A549 (cell line): ENCODE results near the gene AFMID. TPM values are rescaled to one million over a fixed set of nuclear protein-coding genes. Genes with fewer than 3 reads are reported as not detected.

Experiments
- ATAC-seq, 2 experiments: fragments of 200-7000 bp in 1 of 2; fragments of >200 bp in 1 of 2; cut with Nextera tagmentation in 1 of 2; cut with Tn5 transposase in 1 of 2; 3 replicates each; pipeline versions ENCODE4 v1.8.0 to v1.9.1; 2018 to 2020; ENCODE audit warnings: mild to moderate bottlenecking in 1 of 2, moderate library complexity in 1 of 2
- CTCF ChIA-PET: fragments of 300-600 bp; sonication (Branson Sonifier 250); formaldehyde crosslinking; extraction: SDS; loops from one replicate; lab custom pipeline; 2021; ENCODE audit warnings: antibody characterized with exemption, inconsistent platforms; lab: Yijun Ruan, JAX
- POLR2A ChIA-PET: fragments of 350-600 bp; formaldehyde crosslinking; extraction: SDS; loops from one replicate; lab custom pipeline; 2021; ENCODE audit warnings: antibody characterized with exemption, inconsistent platforms; lab: Yijun Ruan, JAX
- DNase-seq, 2 experiments: peaks; one replicate each; pipeline versions ENCODE4 v3.0.0 to v3.0.0-alpha.2; 2011 to 2016; ENCODE audit warnings: low read depth in 1 of 2, low spot score in 1 of 2
- FAIRE-seq: peaks from 2 replicates; lab custom pipeline; 2011; peaks lifted over from hg19 to GRCh38; lab: Jason Lieb, UNC
- H3K27ac ChIP-seq, 2 experiments: fragments of >200 bp; sonication (Bioruptor Twin); formaldehyde crosslinking; 3 replicates each; pipeline ENCODE4 v1.5.1; 2016 to 2017
- H3K4me1 ChIP-seq: fragments of >200 bp; sonication (Bioruptor Twin); formaldehyde crosslinking; 3 replicates; pipeline ENCODE4 v1.6.1; 2016
- H3K4me2 ChIP-seq: fragments of >200 bp; sonication (Bioruptor Twin); formaldehyde crosslinking; 3 replicates; pipeline ENCODE4 v1.6.1; 2016
- H3K4me3 ChIP-seq: fragments of >200 bp; sonication (Bioruptor Twin); formaldehyde crosslinking; 3 replicates; pipeline ENCODE4 v1.5.1; 2016
- H3K9me3 ChIP-seq: fragments of >200 bp; sonication (Bioruptor Twin); formaldehyde crosslinking; 3 replicates; pipeline ENCODE4 v1.6.1; 2016
- BHLHE40 ChIP-seq: IDR thresholded peaks from 2 replicates; pipeline ENCODE4 v1.6.1; 2012; ENCODE audit warnings: low read depth, low read length, inconsistent platforms
- CEBPB ChIP-seq, 2 experiments: fragments of >200 bp in 1 of 2; sonication (Bioruptor Twin) in 1 of 2; formaldehyde crosslinking in 1 of 2; IDR thresholded peaks; 2 replicates each; pipeline ENCODE4 v1.6.1; 2012 to 2016
- CHD4 ChIP-seq: fragments of 200-600 bp; sonication (generic); IDR thresholded peaks from 2 replicates; pipeline ENCODE4 v1.6.1; 2016; ENCODE audit warnings: antibody characterized with exemption, mild to moderate bottlenecking, borderline replicate concordance
- ESRRA ChIP-seq: fragments of 150-350 bp; IDR thresholded peaks from 2 replicates; pipeline ENCODE4 v1.6.1; 2014; ENCODE audit warnings: mild to moderate bottlenecking, low read length, borderline replicate concordance
- HEYL ChIP-seq: fragments of 250-450 bp; sonication (Bioruptor Pico); IDR thresholded peaks from 2 replicates; pipeline ENCODE4 v1.8.0; 2021; ENCODE audit warnings: mild to moderate bottlenecking, moderate library complexity
- HMGXB4 ChIP-seq: fragments of 250-450 bp; sonication (Bioruptor Pico); IDR thresholded peaks from 2 replicates; pipeline ENCODE4 v1.5.0; 2021; ENCODE audit warnings: mild to moderate bottlenecking, moderate library complexity, borderline replicate concordance
- HOXA7 ChIP-seq: fragments of 250-450 bp; sonication (Bioruptor Pico); IDR thresholded peaks from 2 replicates; pipeline ENCODE4 v1.5.0; 2020; ENCODE audit warnings: mild to moderate bottlenecking, moderate library complexity
- HOXB13 ChIP-seq: fragments of 250-450 bp; sonication (Bioruptor Pico); IDR thresholded peaks from 2 replicates; pipeline ENCODE4 v1.5.0; 2020; ENCODE audit warnings: low read depth, mild to moderate bottlenecking, moderate library complexity
- HOXB5 ChIP-seq: fragments of 250-450 bp; sonication (Bioruptor Pico); IDR thresholded peaks from 2 replicates; pipeline ENCODE4 v1.5.0; 2020; ENCODE audit warnings: mild to moderate bottlenecking, moderate library complexity
- JUNB ChIP-seq: fragments of >200 bp; sonication (Bioruptor Twin); formaldehyde crosslinking; IDR thresholded peaks from 2 replicates; pipeline ENCODE4 v1.6.1; 2016
- KDM1A ChIP-seq: fragments of 200-600 bp; sonication (generic); IDR thresholded peaks from 2 replicates; pipeline ENCODE4 v1.6.1; 2016; ENCODE audit warnings: low read depth, mild to moderate bottlenecking
- KDM5A ChIP-seq: fragments of 200-600 bp; sonication (generic); IDR thresholded peaks from 2 replicates; pipeline ENCODE4 v1.6.1; 2016; ENCODE audit warnings: antibody characterized with exemption, mild to moderate bottlenecking
- MAZ ChIP-seq: fragments of 150-350 bp; IDR thresholded peaks from 2 replicates; pipeline ENCODE4 v1.6.1; 2014; ENCODE audit warnings: antibody characterized with exemption, low read depth, low read length, borderline replicate concordance
- MYC ChIP-seq: IDR thresholded peaks from 2 replicates; pipeline ENCODE4 v1.6.1; 2012; ENCODE audit warnings: mild to moderate bottlenecking, inconsistent platforms, low read length, improper control_type of control experiment, borderline replicate concordance
- NPAS2 ChIP-seq: fragments of 250-450 bp; sonication (Bioruptor Pico); IDR thresholded peaks from 2 replicates; pipeline ENCODE4 v1.8.0; 2022; ENCODE audit warnings: mild to moderate bottlenecking, moderate library complexity, borderline replicate concordance
- NR3C1 ChIP-seq: fragments of >200 bp; sonication (Bioruptor Twin); formaldehyde crosslinking; IDR thresholded peaks from 3 replicates; pipeline ENCODE4 v1.6.1; 2017
- PHF8 ChIP-seq: fragments of 200-600 bp; sonication (generic); IDR thresholded peaks from 2 replicates; pipeline ENCODE4 v1.6.1; 2016; ENCODE audit warnings: low read depth, mild to moderate bottlenecking, antibody characterized with exemption, moderate library complexity, borderline replicate concordance
- POLR2A ChIP-seq: IDR thresholded peaks from 2 replicates; pipeline ENCODE4 v1.6.1; 2012; ENCODE audit warnings: mild to moderate bottlenecking, low read length
- RAD21 ChIP-seq, 2 experiments: fragments of >200 bp in 1 of 2; sonication (Bioruptor Twin) in 1 of 2; formaldehyde crosslinking in 1 of 2; IDR thresholded peaks in 1 of 2; conservative IDR thresholded peaks in 1 of 2; 2 replicates in 1 of 2; 3 replicates in 1 of 2; pipeline ENCODE4 v1.6.1; 2012 to 2018; ENCODE audit warnings: inconsistent platforms in 1 of 2
- RCOR1 ChIP-seq: fragments of 150-350 bp; IDR thresholded peaks from 2 replicates; pipeline ENCODE4 v1.6.1; 2014; ENCODE audit warnings: antibody characterized with exemption, low read length, low read depth
- RFX5 ChIP-seq: fragments of 450-650 bp; IDR thresholded peaks from 2 replicates; pipeline ENCODE4 v1.7.1; 2014; ENCODE audit warnings: antibody characterized with exemption, mild to moderate bottlenecking, moderate library complexity
- RNF2 ChIP-seq: fragments of 200-600 bp; sonication (generic); IDR thresholded peaks from 2 replicates; pipeline ENCODE4 v1.6.1; 2016; ENCODE audit warnings: low read depth, mild to moderate bottlenecking, antibody characterized with exemption, moderate library complexity, borderline replicate concordance
- TFCP2L1 ChIP-seq: fragments of 250-450 bp; sonication (Bioruptor Pico); IDR thresholded peaks from 2 replicates; pipeline ENCODE4 v1.5.0; 2021; ENCODE audit warnings: mild to moderate bottlenecking
- TP53 ChIP-seq: fragments of 250-450 bp; sonication (Bioruptor Pico); IDR thresholded peaks from 2 replicates; pipeline ENCODE4 v1.5.0; 2021; ENCODE audit warnings: mild to moderate bottlenecking, moderate library complexity
- ZFP36 ChIP-seq: fragments of 450-650 bp; IDR thresholded peaks from 2 replicates; pipeline ENCODE4 v1.6.1; 2014; ENCODE audit warnings: borderline replicate concordance; ENCODE audit not compliant: partially characterized antibody
- ZNF302 ChIP-seq: fragments of 250-450 bp; sonication (Bioruptor Pico); IDR thresholded peaks from 2 replicates; pipeline ENCODE4 v1.9.0; 2021; ENCODE audit warnings: inconsistent platforms, mild to moderate bottlenecking, moderate library complexity
- ZSCAN20 ChIP-seq: fragments of 250-450 bp; sonication (Bioruptor Pico); IDR thresholded peaks from 2 replicates; pipeline ENCODE4 v1.8.0; 2022; ENCODE audit warnings: mild to moderate bottlenecking, moderate library complexity
- WGBS: methylation state at CpG from one replicate; pipeline ENCODE4 v1.1.6; 2017; ENCODE audit errors: missing lambda C conversion rate; 5-methylcytosine and 5-hydroxymethylcytosine counted together
- polyA plus RNA-seq, 4 experiments: library from polyadenylated mRNA; depleted of rRNA in 3 of 4; stranded (reverse); fragments of >200 nt; fragmentation: RNase III in 1 of 4; extraction: RNeasy Plus Mini Kit Qiagen cat#74134 plus additional on column Dnase treatment in 1 of 4; gene quantifications; 2 replicates in 3 of 4; 3 replicates in 1 of 4; pipeline ENCODE4 v1.2.3, GENCODE V29; 2011 to 2017
- TF ChIP-seq, protein P1 (sequence below): IDR thresholded peaks from 2 replicates; pipeline ENCODE4 v1.6.1; 2012
- TF ChIP-seq, protein P2 (sequence below): fragments of >200 bp; sonication (Bioruptor Twin); formaldehyde crosslinking; IDR thresholded peaks from 3 replicates; pipeline ENCODE4 v1.6.1; 2016

Gene AFMID
- polyA plus RNA-seq, 2 of the 4 experiments (the other 2 are of a cell fraction): 33.4 to 43.4 TPM

GRCh38 chr17:78200451-78200850, 13.3 kb downstream of the AFMID start:
- 89% methylated on average over 6 of the region's 6 CpGs for WGBS
- DNase-seq (no peak), ATAC-seq (no peak), FAIRE-seq (no peak)
- H3K4me3 ChIP-seq: no peak overlapping the region
- POLR2A ChIA-PET: no interaction called here
- H3K4me2 ChIP-seq: no peak overlapping the region
- no peaks in the 10 kb centered on the region for H3K4me1 ChIP-seq
- TF ChIP-seq TP53 (CRISPR knock-in tag) (no peak), CHD4 (no peak), JUNB (no peak), HOXB13 (no peak), BHLHE40 (no peak), ZSCAN20 (CRISPR knock-in tag) (no peak), KDM5A (no peak)
- H3K27ac ChIP-seq: no peak overlapping the region
- no peaks in the 10 kb centered on the region for H3K9me3 ChIP-seq
- CTCF ChIA-PET: interaction anchor here (0.6 to 13.4 kb wide), 5 partner anchors 15 to 161 kb away, joined by 3 to 86 read pairs (median 16); partner anchors contain the start of genes AFMID and TK1

DNA sequence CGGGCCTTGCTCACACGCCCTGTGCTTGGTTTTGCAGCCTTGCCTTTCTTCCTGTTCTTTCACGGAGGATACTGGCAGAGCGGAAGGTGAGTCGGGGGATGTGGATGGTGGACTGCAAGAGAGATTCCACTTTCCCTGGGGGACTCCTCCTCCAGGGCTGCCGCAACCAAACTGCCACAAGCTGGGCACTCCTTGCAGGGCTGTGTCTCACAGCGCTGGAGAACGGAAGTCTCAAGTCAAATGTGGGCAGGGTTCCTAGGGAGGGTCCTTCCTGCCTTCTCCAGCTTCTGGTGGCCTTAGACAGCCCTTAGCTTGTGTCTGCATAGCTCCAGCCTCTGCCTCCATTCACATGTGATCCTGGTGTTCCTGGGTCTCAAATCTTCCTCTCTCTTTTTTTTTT, 15.5 kb downstream of the AFMID start:
- CTCF ChIA-PET: interaction anchor here (0.8 to 13.4 kb wide), 5 partner anchors 10 to 134 kb away, joined by 3 to 86 read pairs (median 6); partner anchors contain the start of genes AFMID and TK1

DNA sequence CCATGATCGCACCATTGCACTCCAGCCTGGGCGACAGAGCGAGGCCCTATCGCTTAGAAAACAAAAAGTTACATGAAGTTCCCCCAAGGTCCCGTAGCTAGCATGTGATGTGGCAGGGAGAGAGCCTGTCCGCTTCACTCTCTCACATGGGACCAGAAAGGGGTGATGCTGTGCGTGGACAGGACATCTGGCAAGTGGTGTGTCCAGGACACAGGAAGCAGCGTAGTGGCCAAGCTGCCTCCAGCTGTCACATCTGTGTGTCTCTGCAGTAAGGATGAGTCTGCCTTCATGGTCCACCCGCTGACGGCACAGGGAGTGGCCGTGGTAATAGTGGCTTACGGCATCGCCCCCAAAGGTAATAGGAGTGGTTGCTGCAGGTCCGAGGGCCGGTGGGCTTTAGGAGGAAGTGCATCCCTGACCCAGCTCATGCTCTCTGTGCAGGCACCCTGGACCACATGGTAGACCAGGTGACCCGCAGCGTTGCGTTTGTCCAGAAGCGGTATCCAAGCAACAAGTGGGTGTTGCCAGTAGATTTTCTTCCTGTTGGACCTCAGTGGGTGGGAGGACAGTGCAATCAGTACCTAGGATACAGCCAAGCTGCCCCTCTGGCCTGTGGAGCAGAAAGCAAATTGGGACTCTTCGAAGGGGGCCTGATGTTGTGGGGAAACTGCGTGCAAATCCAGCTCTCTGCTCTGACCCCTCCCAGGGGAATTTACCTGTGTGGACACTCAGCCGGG, 17.4 kb downstream of the AFMID start:
- DNase-seq (no peak), FAIRE-seq (no peak), ATAC-seq (peak; percentile 31 to 35; a peak in 4 of 6 replicates)
- CTCF ChIA-PET: interaction anchor here (0.8 to 13.4 kb wide), 7 partner anchors 13 to 186 kb away, joined by 3 to 86 read pairs (median 3); partner anchors contain the start of genes AFMID and TK1
- Histone ChIP-seq H3K27ac (no peak overlapping the region), H3K4me3 (no peak overlapping the region), H3K9me3 (no peaks in the 10 kb centered on the region), H3K4me1 (no peaks in the 10 kb centered on the region), H3K4me2 (no peak overlapping the region)
- WGBS: 88% methylated on average over 21 of the region's 22 CpGs
- POLR2A ChIA-PET: interaction anchor here (1.9 kb wide), 1 partner anchor 17 kb away, joined by 5 read pairs; the partner anchor contains the start of genes AFMID and TK1
- TF ChIP-seq TFCP2L1 (no peak), KDM1A (no peak), CEBPB (IDR thresholded peaks at IDR 0.05) (no peak), POLR2A (no peak), HEYL (CRISPR knock-in tag) (no peak), RNF2 (no peak), ESRRA (no peak), RAD21 (conservative IDR thresholded peaks at IDR 0.05 in 1 of 2, IDR thresholded peaks at IDR 0.05 in 1 of 2) (no peak), MYC (no peak), HMGXB4 (CRISPR knock-in tag) (no peak), HOXA7 (no peak), KDM5A (no peak), NPAS2 (CRISPR knock-in tag) (no peak), PHF8 (no peak), RFX5 (no peak), MAZ (no peak), RCOR1 (no peak)
- TF ChIP-seq, protein P1, sequence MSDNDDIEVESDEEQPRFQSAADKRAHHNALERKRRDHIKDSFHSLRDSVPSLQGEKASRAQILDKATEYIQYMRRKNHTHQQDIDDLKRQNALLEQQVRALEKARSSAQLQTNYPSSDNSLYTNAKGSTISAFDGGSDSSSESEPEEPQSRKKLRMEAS: no peak

More for the DNA sequence above, 15.5 kb downstream of the AFMID start:
- DNase-seq: no peak
- Histone ChIP-seq H3K4me3 (no peak overlapping the region), H3K4me1 (no peaks in the 10 kb centered on the region), H3K27ac (no peak overlapping the region), H3K4me2 (no peak overlapping the region), H3K9me3 (no peaks in the 10 kb centered on the region)
- no peak for FAIRE-seq
- ATAC-seq: no peak
- TF ChIP-seq HOXB5 (CRISPR knock-in tag) (no peak), NR3C1 (no peak), TP53 (CRISPR knock-in tag) (no peak), ZFP36 (no peak), ZSCAN20 (CRISPR knock-in tag) (no peak), ZNF302 (CRISPR knock-in tag) (no peak), NPAS2 (CRISPR knock-in tag) (no peak), TFCP2L1 (no peak), BHLHE40 (no peak), CEBPB (IDR thresholded peaks at IDR 0.05) (no peak)
- TF ChIP-seq, protein P2, sequence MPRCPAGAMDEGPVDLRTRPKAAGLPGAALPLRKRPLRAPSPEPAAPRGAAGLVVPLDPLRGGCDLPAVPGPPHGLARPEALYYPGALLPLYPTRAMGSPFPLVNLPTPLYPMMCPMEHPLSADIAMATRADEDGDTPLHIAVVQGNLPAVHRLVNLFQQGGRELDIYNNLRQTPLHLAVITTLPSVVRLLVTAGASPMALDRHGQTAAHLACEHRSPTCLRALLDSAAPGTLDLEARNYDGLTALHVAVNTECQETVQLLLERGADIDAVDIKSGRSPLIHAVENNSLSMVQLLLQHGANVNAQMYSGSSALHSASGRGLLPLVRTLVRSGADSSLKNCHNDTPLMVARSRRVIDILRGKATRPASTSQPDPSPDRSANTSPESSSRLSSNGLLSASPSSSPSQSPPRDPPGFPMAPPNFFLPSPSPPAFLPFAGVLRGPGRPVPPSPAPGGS: no peak
- 95% methylated on average over 8 of the region's 8 CpGs for WGBS
- POLR2A ChIA-PET: interaction anchor here (0.6 kb wide), 1 partner anchor 10 kb away, joined by 4 read pairs; no protein-coding TSS in a partner anchor
